Measurements from ENCODE around the gene ZDHHC13. TPM values are rescaled to one million over a fixed set of nuclear protein-coding genes. Genes with fewer than 3 reads are reported as not detected.

The ZDHHC13 gene
- total RNA-seq, 1 donor from 2014 or later = 18.2 TPM

DNA sequence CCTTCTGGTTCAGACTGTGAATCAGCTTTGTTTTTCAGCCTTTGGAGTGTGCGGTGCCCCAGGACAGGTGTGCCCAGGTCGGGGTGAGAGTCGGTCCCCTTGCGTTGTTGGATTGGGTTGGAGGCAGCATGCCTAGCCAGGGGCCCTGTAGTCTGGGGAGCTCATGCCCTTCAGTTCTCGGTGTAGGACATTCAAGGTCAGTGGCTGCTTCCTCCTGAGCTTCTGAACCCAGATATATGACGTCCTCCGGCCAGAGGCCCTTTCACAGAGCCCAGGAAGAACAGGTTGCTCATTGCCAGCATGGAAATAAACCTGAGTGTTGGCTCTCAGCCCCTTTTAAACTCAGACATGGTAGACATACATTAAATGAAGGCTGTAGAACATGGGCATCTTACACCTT lies 82.1 kb downstream of the ZDHHC13 start:
- no peak for TF ChIP-seq CTCF (conservative IDR thresholded peaks at IDR 0.05)
- Mint-ChIP-seq H3K27me3 (no peaks in the 10 kb centered on the region), H3K36me3 (no peaks in the 10 kb centered on the region), H3K27ac (no peak overlapping the region), H3K9me3 (no peaks in the 10 kb centered on the region), H3K4me1 (ENCODE audit: unreplicated experiment) (peaks cover 24% of the 10 kb centered on the region), H3K4me3 (no peak overlapping the region)
- DNase-seq (ENCODE audit: extremely low spot score, unreplicated experiment) = no peak

DNA sequence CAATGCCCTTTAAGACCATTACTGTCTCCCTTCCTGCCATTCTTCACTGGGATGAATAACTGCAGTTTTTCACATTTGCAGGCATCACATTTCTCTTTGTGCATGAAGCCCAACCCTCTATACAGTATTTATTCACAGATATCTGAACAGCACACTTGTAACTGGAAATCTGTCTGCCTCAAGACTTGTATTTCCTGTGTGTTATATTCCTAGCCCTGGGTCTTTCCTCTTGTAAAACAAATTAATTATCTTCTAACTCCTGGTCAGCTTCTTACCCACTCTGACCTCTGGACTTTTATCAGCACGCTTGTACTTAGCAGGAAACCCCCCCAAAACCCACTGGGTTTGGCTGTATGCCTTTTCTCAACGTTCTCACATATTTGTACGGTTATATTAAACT lies 82.8 kb downstream of the ZDHHC13 start:
- no peak for TF ChIP-seq CTCF (conservative IDR thresholded peaks at IDR 0.05)
- no peak overlapping the region for H3K27ac Mint-ChIP-seq
- H3K9me3 Mint-ChIP-seq = no peaks in the 10 kb centered on the region
- peaks cover 23% of the 10 kb centered on the region for H3K4me1 Mint-ChIP-seq (ENCODE audit: unreplicated experiment)
- no peaks in the 10 kb centered on the region for H3K27me3 Mint-ChIP-seq
- no peaks in the 10 kb centered on the region for H3K36me3 Mint-ChIP-seq
- H3K4me3 Mint-ChIP-seq = no peak overlapping the region
- no peak for DNase-seq (ENCODE audit: extremely low spot score, unreplicated experiment)

GRCh38 chr11:19200410-19201201 lies 83.6 kb downstream of the ZDHHC13 start:
- no peaks in the 10 kb centered on the region for H3K27me3 Mint-ChIP-seq
- H3K9me3 Mint-ChIP-seq = no peaks in the 10 kb centered on the region
- peaks cover 21% of the 10 kb centered on the region for H3K4me1 Mint-ChIP-seq (ENCODE audit: unreplicated experiment)
- DNase-seq (ENCODE audit: extremely low spot score, unreplicated experiment) = no peak
- no peaks in the 10 kb centered on the region for H3K36me3 Mint-ChIP-seq
- H3K27ac Mint-ChIP-seq = no peak overlapping the region
- TF ChIP-seq CTCF (conservative IDR thresholded peaks at IDR 0.05) = no peak
- no peak overlapping the region for H3K4me3 Mint-ChIP-seq

- TF ChIP-seq CTCF (conservative IDR thresholded peaks at IDR 0.05) = no peak
- Mint-ChIP-seq H3K36me3 (no peaks in the 10 kb centered on the region), H3K4me3 (no peak within 1 kb of the TSS), H3K9me3 (no peaks in the 10 kb centered on the region), H3K4me1 (ENCODE audit: unreplicated experiment) (peaks cover 21% of the 10 kb centered on the region), H3K27me3 (peaks cover 2% of the 10 kb centered on the region), H3K27ac (no peak within 1 kb of the TSS)
- DNase-seq (ENCODE audit: extremely low spot score, unreplicated experiment) = no peak
These were observed 85.0 kb downstream of the ZDHHC13 start, which contains the start of gene CSRP3 for GRCh38 chr11:19201737-19202605. Gene CSRP3 (minus strand): TSS chr11:19201983. CDS start chr11:19192448, 9,535 bp downstream.

- TF ChIP-seq CTCF (conservative IDR thresholded peaks at IDR 0.05) = no peak
- H3K36me3 Mint-ChIP-seq = no peaks in the 10 kb centered on the region
- DNase-seq (ENCODE audit: extremely low spot score, unreplicated experiment) = no peak
- H3K27me3 Mint-ChIP-seq = peaks cover 16% of the 10 kb centered on the region
- no peak overlapping the region for H3K4me3 Mint-ChIP-seq
- H3K4me1 Mint-ChIP-seq (ENCODE audit: unreplicated experiment) = peaks cover 17% of the 10 kb centered on the region
- H3K27ac Mint-ChIP-seq = no peak overlapping the region
- H3K9me3 Mint-ChIP-seq = peaks cover 5% of the 10 kb centered on the region
These were observed 87.9 kb downstream of the ZDHHC13 start for GRCh38 chr11:19204836-19205235.
